K562 (cell line): ENCODE measurements around the gene PTX3. TPM values are rescaled to one million over a fixed set of nuclear protein-coding genes. Genes with fewer than 3 reads are reported as not detected.

Source experiments
- ATAC-seq: fragments of 200-7000 bp; cut with Tn5 transposase; 3 replicates; pipeline ENCODE4 v1.9.1; 2020; ENCODE audit warnings: moderate library complexity
- BruUV-seq: library from RNA; stranded (reverse); fragments of 400-500 nt; replicated peaks from 2 replicates; lab custom pipeline; 2021; lab: Mats Ljungman, UMichigan
- CTCF ChIA-PET: fragments of 300-600 bp; formaldehyde crosslinking; extraction: SDS; loops from one replicate; lab custom pipeline; 2021; ENCODE audit warnings: low intra/inter-chr PET ratio; lab: Yijun Ruan, JAX
- POLR2A ChIA-PET: fragments of 300-600, 350-650 bp; sonication (Branson Sonifier 250); formaldehyde crosslinking; extraction: SDS; loops from one replicate; lab custom pipeline; 2021; ENCODE audit warnings: antibody characterized with exemption, inconsistent platforms; lab: Yijun Ruan, JAX
- DNase-seq, 4 experiments: peaks; one replicate each; pipeline versions ENCODE4 v3.0.0 to v3.0.0-alpha.2; 2011 to 2018; ENCODE audit warnings: low spot score in 3 of 4, mixed read lengths in 3 of 4; ENCODE audit errors: extremely low read depth in 1 of 4
- FAIRE-seq: peaks from 2 replicates; lab custom pipeline; 2011; peaks lifted over from hg19 to GRCh38; lab: Jason Lieb, UNC
- H2AFZ ChIP-seq: 2 replicates; pipeline ENCODE4 v1.6.0; 2011; ENCODE audit warnings: low read depth, low read length, control low read depth, inconsistent platforms
- H3K27ac ChIP-seq: fragments of 200-600 bp; 3 replicates; pipeline ENCODE4 v1.8.0; 2011; ENCODE audit warnings: low read depth, mild to moderate bottlenecking, control low read depth, inconsistent platforms, low read length, moderate library complexity, mixed read lengths; ENCODE audit errors: extremely low read depth
- H3K27me3 ChIP-seq, 2 experiments: fragments of 300-600 bp in 1 of 2; 2 replicates in 1 of 2; 3 replicates in 1 of 2; pipeline versions ENCODE4 v1.6.0 to v1.8.0; 2011; ENCODE audit warnings: inconsistent platforms in 2 of 2, low read length in 2 of 2, mild to moderate bottlenecking in 1 of 2, mixed read lengths in 1 of 2, moderate library complexity in 1 of 2; ENCODE audit not compliant: control insufficient read depth in 2 of 2, insufficient read depth in 2 of 2
- H3K36me3 ChIP-seq: fragments of 300-600 bp; 3 replicates; pipeline ENCODE4 v1.8.0; 2011; ENCODE audit warnings: mild to moderate bottlenecking, low read length, inconsistent platforms; ENCODE audit not compliant: control insufficient read depth, insufficient read depth
- H3K4me1 ChIP-seq, 2 experiments: fragments of 200-600 bp in 1 of 2; replicated peaks in 1 of 2; 2 replicates in 1 of 2; 3 replicates in 1 of 2; pipeline versions ENCODE4 v1.5.1 to v1.8.0; 2011; ENCODE audit warnings: inconsistent platforms in 2 of 2, low read length in 2 of 2, mild to moderate bottlenecking in 1 of 2, mixed read lengths in 1 of 2, moderate library complexity in 1 of 2; ENCODE audit not compliant: control insufficient read depth in 2 of 2, insufficient read depth in 2 of 2
- H3K4me2 ChIP-seq: 2 replicates; pipeline ENCODE4 v1.6.1; 2011; ENCODE audit warnings: low read length, control low read depth, inconsistent platforms, mixed read lengths; ENCODE audit not compliant: insufficient read depth
- H3K4me3 ChIP-seq: fragments of 200-600 bp; sonication (generic), shearing (Covaris generic); 2 replicates; pipeline ENCODE4 v1.5.1; 2016; ENCODE audit warnings: control low read depth, inconsistent platforms
- H3K79me2 ChIP-seq: fragments of 200-600 bp; 3 replicates; pipeline ENCODE4 v1.8.0; 2011; ENCODE audit warnings: low read length, inconsistent platforms; ENCODE audit not compliant: control insufficient read depth, insufficient read depth
- H3K9ac ChIP-seq, 2 experiments: 2 replicates each; pipeline versions ENCODE4 v1.6.0 to v1.6.1; 2011; ENCODE audit warnings: low read depth in 2 of 2, low read length in 2 of 2, control low read depth in 1 of 2, inconsistent platforms in 1 of 2, mild to moderate bottlenecking in 1 of 2, mixed read lengths in 1 of 2; ENCODE audit not compliant: insufficient read depth in 1 of 2
- H3K9me1 ChIP-seq: one replicate; pipeline ENCODE4 v1.6.0; 2011; ENCODE audit warnings: inconsistent platforms, mild to moderate bottlenecking, low read length, moderate library complexity; ENCODE audit not compliant: control insufficient read depth, insufficient read depth
- H3K9me3 ChIP-seq: replicated peaks from 2 replicates; pipeline ENCODE4 v1.5.1; 2011; ENCODE audit warnings: low read depth, low read length, inconsistent platforms; ENCODE audit not compliant: control insufficient read depth, insufficient read depth
- H4K20me1 ChIP-seq: replicated peaks from 2 replicates; pipeline ENCODE4 v1.6.1; 2011; ENCODE audit warnings: low read length, inconsistent platforms, mixed read lengths; ENCODE audit not compliant: control insufficient read depth, insufficient read depth
- FOXK1 ChIP-seq: sonication (generic); formaldehyde crosslinking; IDR thresholded peaks from 2 replicates; pipeline ENCODE4 v1.8.0; 2022; ENCODE audit warnings: missing genetic modification reagents, mild to moderate bottlenecking, borderline replicate concordance
- HIVEP1 ChIP-seq: fragments of 250-450 bp; sonication (Bioruptor Pico); IDR thresholded peaks from 2 replicates; pipeline ENCODE4 v1.4.0; 2020; ENCODE audit warnings: mild to moderate bottlenecking
- JUND ChIP-seq, 2 experiments: IDR thresholded peaks; 2 replicates in 1 of 2; 3 replicates in 1 of 2; pipeline ENCODE4 v1.6.1; 2011; ENCODE audit warnings: borderline replicate concordance in 2 of 2, low read depth in 2 of 2, low read length in 2 of 2, improper control_type of control experiment in 1 of 2, missing biosample characterization in 1 of 2, missing genetic modification characterization in 1 of 2, missing genetic modification reagents in 1 of 2
- MTA1 ChIP-seq: fragments of 450-650 bp; IDR thresholded peaks from 2 replicates; pipeline ENCODE4 v1.6.1; 2017; ENCODE audit warnings: borderline replicate concordance
- NR2C2 ChIP-seq, 2 experiments: fragments of 200-800 bp in 1 of 2; sonication (Bioruptor generic) in 1 of 2; sonication (generic) in 1 of 2; formaldehyde crosslinking in 1 of 2; IDR thresholded peaks; 2 replicates each; pipeline versions ENCODE4 v1.6.1 to v1.8.0; 2016 to 2022; ENCODE audit warnings: mild to moderate bottlenecking in 1 of 2, missing compliant biosample characterization in 1 of 2, missing genetic modification characterization in 1 of 2, missing genetic modification reagents in 1 of 2
- POLR2B ChIP-seq: fragments of 450-650 bp; IDR thresholded peaks from 2 replicates; pipeline ENCODE4 v1.6.1; 2018; ENCODE audit warnings: low read depth; ENCODE audit not compliant: partially characterized antibody
- POU5F1 ChIP-seq: fragments of 150-350 bp; IDR thresholded peaks from 2 replicates; pipeline ENCODE4 v1.6.1; 2014; ENCODE audit warnings: borderline replicate concordance, low read length, low read depth, mild to moderate bottlenecking; ENCODE audit not compliant: partially characterized antibody
- RAD51 ChIP-seq: fragments of 450-650 bp; IDR thresholded peaks from 2 replicates; pipeline ENCODE4 v1.7.1; 2016; ENCODE audit warnings: low read depth, mild to moderate bottlenecking, borderline replicate concordance
- TFE3 ChIP-seq: fragments of 450-650 bp; formaldehyde crosslinking; IDR thresholded peaks from 2 replicates; pipeline ENCODE4 v1.4.0; 2020; ENCODE audit warnings: mild to moderate bottlenecking, mixed read lengths
- ZKSCAN1 ChIP-seq: fragments of 150-350 bp; IDR thresholded peaks from 2 replicates; pipeline ENCODE4 v1.6.1; 2016; ENCODE audit warnings: low read depth, low read length
- WGBS: fragments of 100-300 bp; shearing (Covaris generic); methylation state at CpG from one replicate; pipeline ENCODE4 v1.1.6; 2016; ENCODE audit warnings: low coverage, mixed read lengths; ENCODE audit not compliant: insufficient coverage; ENCODE audit errors: missing lambda C conversion rate; 5-methylcytosine and 5-hydroxymethylcytosine counted together
- in situ Hi-C: fragments of 300-500 bp; cut with MboI; formaldehyde crosslinking; loops from 4 replicates; pipeline ENCODE4 v1.15.0; 2018; ENCODE audit warnings: inconsistent platforms, mixed read lengths
- intact Hi-C: fragments of 100-400 bp; cut with micrococcal nuclease; formaldehyde crosslinking; loops from 2 replicates; pipeline ENCODE4 v1.14.2; 2022
- polyA plus RNA-seq, 8 experiments: library from polyadenylated mRNA; depleted of rRNA in 4 of 8; stranded (reverse) in 5 of 8; unstranded in 3 of 8; fragments of >200 nt; fragmentation: Nextera tagmentation in 2 of 8; fragmentation: Illumina TruSeq in 1 of 8; extraction: Ambion mirVana in 2 of 8; extraction: Trizol in 1 of 8; gene quantifications; 2 replicates each; pipeline versions ENCODE4 v1.2.1 to v1.2.3, GENCODE V29; 2011 to 2014; ENCODE audit warnings: inconsistent platforms in 1 of 8, missing spikeins in 1 of 8
- total RNA-seq, 7 experiments: library from RNA; depleted of rRNA in 6 of 7; stranded (reverse); fragments of >200 nt in 6 of 7; fragmentation: Illumina TruSeq in 2 of 7; extraction: Trizol in 2 of 7; gene quantifications; 2 replicates each; pipeline versions ENCODE4 v1.2.1 to v1.2.3, GENCODE V29; 2011 to 2021; ENCODE audit warnings: low replicate concordance in 1 of 7
- TF ChIP-seq, protein P1 (sequence below): sonication (generic); formaldehyde crosslinking; IDR thresholded peaks from 2 replicates; pipeline ENCODE4 v1.8.0; 2022; ENCODE audit warnings: mild to moderate bottlenecking, missing genetic modification reagents

Gene PTX3
- total and polyA plus RNA-seq, 9 of the 15 experiments (the other 6 are each of a cell fraction or from before 2014, with no cell fraction given) = 0.04 to 0.33 (median 0.15) TPM; not detected in 2

DNA sequence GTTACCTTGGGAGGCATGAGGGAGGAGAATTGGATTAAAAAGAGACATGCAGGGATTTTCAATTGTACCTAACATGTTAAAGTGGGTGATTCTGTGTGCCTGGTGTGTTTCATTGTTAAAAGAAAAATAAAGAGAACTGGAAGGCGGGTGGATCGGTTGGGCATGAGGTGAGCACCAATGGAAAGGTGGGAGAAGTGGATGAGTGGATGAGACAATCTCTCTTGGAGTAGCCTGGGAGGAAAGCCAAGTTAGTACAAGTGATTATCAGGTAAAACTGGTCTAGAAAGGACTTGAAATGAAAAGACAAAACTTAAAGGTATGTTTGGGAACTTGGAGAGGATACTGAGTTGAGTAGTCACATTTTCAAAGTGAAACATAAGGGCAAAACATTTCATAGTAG lies 54.5 kb downstream of the PTX3 start:
- no peak overlapping the region for H3K4me2 ChIP-seq
- POLR2A ChIA-PET = no interaction called here
- no peaks in the 10 kb centered on the region for H3K4me1 ChIP-seq
- H3K9me3 ChIP-seq = no peaks in the 10 kb centered on the region
- FAIRE-seq (no peak), ATAC-seq (no peak), DNase-seq (no peak)
- in situ Hi-C loops = loop anchor here (5.0 kb wide), 1 partner anchor 284 kb away; no protein-coding TSS in a partner anchor
- H3K36me3 ChIP-seq = no peaks in the 10 kb centered on the region
- H3K79me2 ChIP-seq = no peaks in the 10 kb centered on the region
- BruUV-seq = no TSS peak
- H3K9me1 ChIP-seq = no peaks in the 10 kb centered on the region
- CTCF ChIA-PET = no interaction called here
- H3K9ac ChIP-seq = no peak overlapping the region
- H3K4me3 ChIP-seq = no peak overlapping the region
- TF ChIP-seq TFE3 (CRISPR knock-in tag) (no peak), MTA1 (no peak), POLR2B (no peak), NR2C2 (CRISPR knock-in tag; IDR thresholded peaks at IDR 0.05) (no peak), NR2C2 (tag; IDR thresholded peaks at IDR 0.05) (no peak), ZKSCAN1 (no peak), JUND (IDR thresholded peaks at IDR 0.05; ENCODE audit: borderline replicate concordance, low read depth, low read length) (no peak), JUND (tag; IDR thresholded peaks at IDR 0.05; ENCODE audit: borderline replicate concordance, low read depth, low read length) (no peak), HIVEP1 (CRISPR knock-in tag) (no peak), RAD51 (no peak), POU5F1 (no peak), FOXK1 (CRISPR knock-in tag) (no peak)
- TF ChIP-seq, protein P1, sequence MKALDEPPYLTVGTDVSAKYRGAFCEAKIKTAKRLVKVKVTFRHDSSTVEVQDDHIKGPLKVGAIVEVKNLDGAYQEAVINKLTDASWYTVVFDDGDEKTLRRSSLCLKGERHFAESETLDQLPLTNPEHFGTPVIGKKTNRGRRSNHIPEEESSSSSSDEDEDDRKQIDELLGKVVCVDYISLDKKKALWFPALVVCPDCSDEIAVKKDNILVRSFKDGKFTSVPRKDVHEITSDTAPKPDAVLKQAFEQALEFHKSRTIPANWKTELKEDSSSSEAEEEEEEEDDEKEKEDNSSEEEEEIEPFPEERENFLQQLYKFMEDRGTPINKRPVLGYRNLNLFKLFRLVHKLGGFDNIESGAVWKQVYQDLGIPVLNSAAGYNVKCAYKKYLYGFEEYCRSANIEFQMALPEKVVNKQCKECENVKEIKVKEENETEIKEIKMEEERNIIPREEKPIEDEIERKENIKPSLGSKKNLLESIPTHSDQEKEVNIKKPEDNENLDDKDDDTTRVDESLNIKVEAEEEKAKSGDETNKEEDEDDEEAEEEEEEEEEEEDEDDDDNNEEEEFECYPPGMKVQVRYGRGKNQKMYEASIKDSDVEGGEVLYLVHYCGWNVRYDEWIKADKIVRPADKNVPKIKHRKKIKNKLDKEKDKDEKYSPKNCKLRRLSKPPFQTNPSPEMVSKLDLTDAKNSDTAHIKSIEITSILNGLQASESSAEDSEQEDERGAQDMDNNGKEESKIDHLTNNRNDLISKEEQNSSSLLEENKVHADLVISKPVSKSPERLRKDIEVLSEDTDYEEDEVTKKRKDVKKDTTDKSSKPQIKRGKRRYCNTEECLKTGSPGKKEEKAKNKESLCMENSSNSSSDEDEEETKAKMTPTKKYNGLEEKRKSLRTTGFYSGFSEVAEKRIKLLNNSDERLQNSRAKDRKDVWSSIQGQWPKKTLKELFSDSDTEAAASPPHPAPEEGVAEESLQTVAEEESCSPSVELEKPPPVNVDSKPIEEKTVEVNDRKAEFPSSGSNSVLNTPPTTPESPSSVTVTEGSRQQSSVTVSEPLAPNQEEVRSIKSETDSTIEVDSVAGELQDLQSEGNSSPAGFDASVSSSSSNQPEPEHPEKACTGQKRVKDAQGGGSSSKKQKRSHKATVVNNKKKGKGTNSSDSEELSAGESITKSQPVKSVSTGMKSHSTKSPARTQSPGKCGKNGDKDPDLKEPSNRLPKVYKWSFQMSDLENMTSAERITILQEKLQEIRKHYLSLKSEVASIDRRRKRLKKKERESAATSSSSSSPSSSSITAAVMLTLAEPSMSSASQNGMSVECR = no peak
- no peak overlapping the region for H3K27ac ChIP-seq
- H3K27me3 ChIP-seq = no peaks in the 10 kb centered on the region
- no peak overlapping the region for H2AFZ ChIP-seq
- intact Hi-C loops = loop anchor here (10.0 kb wide), 1 partner anchor 256 kb away; no protein-coding TSS in a partner anchor
- WGBS = 23% methylated on average over 2 of the region's 2 CpGs
- no peaks in the 10 kb centered on the region for H4K20me1 ChIP-seq
